Loucy (cell line): ENCODE measurements around the gene NECAP2.

Experiments used
- H2AFZ ChIP-seq: fragments of 200-600 bp; sonication (generic); 2 replicates; pipeline ENCODE4 v1.6.0; 2016; ENCODE audit warnings: antibody characterized with exemption, mild to moderate bottlenecking, low read length, moderate library complexity
- H3F3A ChIP-seq: fragments of 200-600 bp; 2 replicates; pipeline ENCODE4 v1.6.0; 2016; ENCODE audit warnings: antibody characterized with exemption, low read depth, mild to moderate bottlenecking
- H3K27me3 ChIP-seq: fragments of 200-600 bp; sonication (generic); 2 replicates; pipeline ENCODE4 v1.6.1; 2014; ENCODE audit warnings: low read length, mild to moderate bottlenecking; ENCODE audit not compliant: insufficient read depth, poor library complexity, severe bottlenecking
- H3K36me3 ChIP-seq: fragments of 200-600 bp; sonication (generic); 2 replicates; pipeline ENCODE4 v1.6.1; 2016; ENCODE audit warnings: low read length; ENCODE audit not compliant: insufficient read depth
- H3K4me1 ChIP-seq: fragments of 200-600 bp; sonication (generic); 2 replicates; pipeline ENCODE4 v1.5.1; 2014; ENCODE audit warnings: low read length, mild to moderate bottlenecking; ENCODE audit not compliant: insufficient read depth, poor library complexity, severe bottlenecking
- H3K4me2 ChIP-seq: fragments of 200-600 bp; sonication (generic); 2 replicates; pipeline ENCODE4 v1.6.0; 2014; ENCODE audit warnings: antibody characterized with exemption, low read length, low read depth, mild to moderate bottlenecking; ENCODE audit not compliant: poor library complexity, severe bottlenecking
- H3K4me3 ChIP-seq: fragments of 200-600 bp; sonication (generic); 2 replicates; pipeline ENCODE4 v1.5.1; 2014; ENCODE audit warnings: low read length, mild to moderate bottlenecking, mixed read lengths; ENCODE audit not compliant: poor library complexity, severe bottlenecking
- H3K79me2 ChIP-seq: fragments of 200-600 bp; sonication (generic); 2 replicates; pipeline ENCODE4 v1.6.1; 2014; ENCODE audit warnings: low read length; ENCODE audit not compliant: insufficient read depth
- H3K9ac ChIP-seq: fragments of 200-600 bp; sonication (generic); 2 replicates; pipeline ENCODE4 v1.6.0; 2014; ENCODE audit warnings: mild to moderate bottlenecking, low read depth, low read length, moderate library complexity; ENCODE audit not compliant: poor library complexity, severe bottlenecking
- H3K9me2 ChIP-seq: fragments of 200-600 bp; sonication (generic); replicated peaks from 2 replicates; pipeline ENCODE4 v1.6.1; 2016; ENCODE audit warnings: low read depth, low read length, mixed read lengths
- H3K9me3 ChIP-seq: fragments of 200-600 bp; sonication (generic); 2 replicates; pipeline ENCODE4 v1.6.1; 2014; ENCODE audit warnings: mild to moderate bottlenecking, antibody characterized with exemption, low read length, low read depth; ENCODE audit not compliant: insufficient read depth
- H4K20me1 ChIP-seq: fragments of 200-600 bp; sonication (generic); 2 replicates; pipeline ENCODE4 v1.6.0; 2014; ENCODE audit warnings: antibody characterized with exemption, low read length, mild to moderate bottlenecking; ENCODE audit not compliant: insufficient read depth, poor library complexity, severe bottlenecking
- CTCF ChIP-seq: fragments of 200-600 bp; sonication (generic); conservative IDR thresholded peaks from 2 replicates; pipeline ENCODE4 v1.5.1; 2014; ENCODE audit warnings: mild to moderate bottlenecking, antibody characterized with exemption, low read length
- EZH2phosphoT487 ChIP-seq: fragments of 200-600 bp; IDR thresholded peaks from 2 replicates; pipeline ENCODE4 v1.6.1; 2018; ENCODE audit warnings: antibody characterized with exemption, mild to moderate bottlenecking, moderate library complexity, borderline replicate concordance

Gene NECAP2

DNA sequence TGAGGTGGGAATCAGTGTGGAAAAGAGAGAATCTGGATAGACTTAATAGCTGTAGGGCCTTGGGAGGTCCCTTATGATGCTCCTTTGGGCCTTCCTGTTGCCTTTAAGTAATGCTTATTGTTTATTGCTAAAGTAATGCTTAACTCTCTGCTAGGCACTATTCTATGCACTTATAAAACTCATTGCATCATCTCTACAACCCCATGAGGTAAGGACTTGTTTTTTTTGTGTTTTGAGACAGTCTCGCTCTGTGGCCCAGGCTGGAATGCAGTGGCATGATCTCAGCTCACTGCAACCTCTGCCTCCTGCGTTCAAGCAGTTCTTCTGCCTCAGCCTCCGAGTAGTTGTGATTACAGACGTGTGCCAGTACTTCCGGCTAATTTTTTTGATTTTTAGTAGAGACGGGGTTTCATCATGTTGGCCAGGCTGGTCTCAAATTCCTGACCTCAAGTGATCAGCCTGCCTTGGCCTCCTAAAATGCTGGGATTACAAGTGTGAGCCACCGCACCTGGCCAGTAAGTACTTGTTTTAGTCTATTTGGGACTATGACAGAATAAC lies 22.3 kb downstream of the NECAP2 start:
- Histone ChIP-seq H4K20me1 (no peaks in the 10 kb centered on the region), H2AFZ (no peak overlapping the region), H3K9me2 (no peaks in the 10 kb centered on the region), H3K79me2 (no peaks in the 10 kb centered on the region), H3K4me1 (no peaks in the 10 kb centered on the region), H3K27me3 (no peaks in the 10 kb centered on the region), H3K4me2 (no peak overlapping the region), H3K9me3 (no peaks in the 10 kb centered on the region), H3K9ac (no peak overlapping the region), H3K4me3 (no peak overlapping the region), H3K36me3 (peaks cover 35% of the 10 kb centered on the region; the same call in 1 of the 2 replicates), H3F3A (no peaks in the 10 kb centered on the region)
- TF ChIP-seq EZH2phosphoT487 (no peak), CTCF (no peak)

DNA sequence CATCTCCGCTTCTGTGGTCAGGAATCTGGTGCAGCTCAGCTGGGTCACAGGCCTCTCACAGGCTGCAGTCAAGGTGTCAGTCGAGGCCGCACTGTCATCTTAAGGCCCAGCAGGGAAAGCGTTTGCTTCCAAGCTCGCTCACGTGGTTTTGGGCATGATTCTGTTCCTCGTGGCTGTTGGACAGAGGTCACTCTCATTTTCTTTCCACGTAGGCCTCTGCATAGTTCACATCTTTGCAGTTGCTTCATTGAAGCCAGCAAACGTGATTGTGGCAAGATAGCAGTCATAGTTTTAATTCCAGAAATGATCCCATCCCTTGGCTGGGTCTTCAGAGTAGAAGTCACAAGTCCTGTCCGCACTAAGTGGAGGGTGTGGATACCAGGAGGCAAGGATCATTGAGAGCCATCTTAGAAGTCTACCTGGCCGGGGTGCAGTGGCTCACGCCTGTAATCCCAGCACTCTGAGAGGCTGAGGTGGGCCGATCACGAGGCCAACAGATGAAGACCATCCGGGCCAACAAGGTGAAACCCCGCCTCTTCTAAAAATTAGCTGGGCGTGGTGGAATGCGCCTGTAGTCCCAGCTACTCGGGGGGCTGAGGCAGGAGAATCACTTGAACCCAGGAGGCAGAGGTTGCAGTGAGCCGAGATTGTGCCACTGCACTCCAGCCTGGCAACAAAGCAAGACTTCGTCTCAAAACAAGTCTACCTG lies 24.5 kb downstream of the NECAP2 start:
- Histone ChIP-seq H4K20me1 (no peaks in the 10 kb centered on the region), H3K4me2 (no peak overlapping the region), H3F3A (no peaks in the 10 kb centered on the region), H3K4me1 (no peaks in the 10 kb centered on the region), H3K4me3 (no peak overlapping the region), H3K9ac (no peak overlapping the region), H3K9me2 (no peaks in the 10 kb centered on the region), H3K27me3 (no peaks in the 10 kb centered on the region), H2AFZ (no peak overlapping the region), H3K36me3 (peaks cover 17% of the 10 kb centered on the region; the same call in 1 of the 2 replicates), H3K9me3 (no peaks in the 10 kb centered on the region), H3K79me2 (no peaks in the 10 kb centered on the region)
- TF ChIP-seq CTCF: no peak
- TF ChIP-seq EZH2phosphoT487: no peak

DNA sequence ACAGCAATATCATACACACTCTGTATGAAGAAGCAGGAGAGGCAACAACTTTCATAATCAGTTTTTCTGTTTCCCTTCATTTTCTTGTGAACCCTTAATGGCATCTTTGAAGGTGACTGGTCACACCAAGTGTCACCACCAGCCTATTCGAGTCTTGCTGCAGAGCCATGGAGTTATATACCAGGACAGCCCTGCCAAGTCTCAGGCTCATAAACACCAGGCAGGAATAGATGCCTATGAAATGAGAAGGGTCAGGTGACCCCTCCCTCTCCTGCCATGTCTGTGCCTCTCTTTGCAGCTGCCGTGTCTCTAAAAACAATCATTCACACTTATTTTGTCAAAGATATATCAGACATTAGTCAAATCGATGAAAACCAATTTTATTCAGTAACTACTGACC lies 28.0 kb downstream of the NECAP2 start:
- H3F3A ChIP-seq: no peaks in the 10 kb centered on the region
- TF ChIP-seq EZH2phosphoT487: no peak
- no peak for TF ChIP-seq CTCF
- no peak overlapping the region for H2AFZ ChIP-seq

More for the DNA sequence above, 28.0 kb downstream of the NECAP2 start:
- Histone ChIP-seq H3K4me1 (no peaks in the 10 kb centered on the region), H4K20me1 (no peaks in the 10 kb centered on the region), H3K79me2 (no peaks in the 10 kb centered on the region), H3K27me3 (no peaks in the 10 kb centered on the region), H3K9me2 (no peaks in the 10 kb centered on the region), H3K9me3 (no peaks in the 10 kb centered on the region), H3K4me3 (no peak overlapping the region), H3K9ac (no peak overlapping the region), H3K36me3 (no peaks in the 10 kb centered on the region), H3K4me2 (no peak overlapping the region)
